Erythroblast (primary cell): ENCODE measurements around the gene CIB1.

Experiments
- DNase-seq, 2 experiments: peaks; one replicate each; lab custom pipeline; 2025; lab: John Stamatoyannopoulos, UW
- GATA1 ChIP-seq: IDR thresholded peaks from 2 replicates; pipeline ENCODE4 v1.6.1; 2011; ENCODE audit warnings: low read depth, mild to moderate bottlenecking, control low read depth, low read length, moderate library complexity
- POLR2A ChIP-seq: IDR thresholded peaks from 2 replicates; pipeline ENCODE4 v1.6.1; 2011; ENCODE audit warnings: mild to moderate bottlenecking, low read length

The CIB1 gene

GRCh38 chr15:90259524-90259923 is 25.8 kb upstream of the CIB1 start:
- no peak for DNase-seq
- TF ChIP-seq GATA1 = no peak
- TF ChIP-seq POLR2A = no peak

- DNase-seq = no peak
Observed at GRCh38 chr15:90257776-90258175, 24.0 kb upstream of the CIB1 start.

GRCh38 chr15:90249203-90249863 is 15.6 kb upstream of the CIB1 start, which contains the start of gene TTLL13:
TSS of gene TTLL13 (plus strand) at chr15:90249556. CDS start at chr15:90250631, 1,075 bp downstream.
- peak; percentile 88 to 93 for DNase-seq

More at GRCh38 chr15:90257776-90258175, 24.0 kb upstream of the CIB1 start:
- TF ChIP-seq POLR2A (no peak), GATA1 (no peak)

GRCh38 chr15:90248789-90249202 is 15.1 kb upstream of the CIB1 start:
- DNase-seq = peak in 1 of 2 experiments; percentile 38
- TF ChIP-seq GATA1 = no peak
- no peak for TF ChIP-seq POLR2A

More at GRCh38 chr15:90249203-90249863, 15.6 kb upstream of the CIB1 start, which contains the start of gene TTLL13:
- TF ChIP-seq GATA1 = no peak
- TF ChIP-seq POLR2A = no peak

GRCh38 chr15:90243943-90244639 is 10.3 kb upstream of the CIB1 start:
- no peak for DNase-seq

GRCh38 chr15:90241343-90242192 is 7.8 kb upstream of the CIB1 start:
- no peak for TF ChIP-seq POLR2A

More at GRCh38 chr15:90243943-90244639, 10.3 kb upstream of the CIB1 start:
- TF ChIP-seq GATA1 (no peak), POLR2A (no peak)

GRCh38 chr15:90240856-90241255 is 7.1 kb upstream of the CIB1 start:
- TF ChIP-seq GATA1 (no peak), POLR2A (no peak)
- no peak for DNase-seq

More at GRCh38 chr15:90241343-90242192, 7.8 kb upstream of the CIB1 start:
- peak; percentile 48 to 66 for DNase-seq

GRCh38 chr15:90239371-90239770 is 5.6 kb upstream of the CIB1 start:
- peak; percentile 59 to 68 for DNase-seq
- TF ChIP-seq POLR2A = no peak
- no peak for TF ChIP-seq GATA1

GRCh38 chr15:90234096-90234988 is 601 bp upstream of the CIB1 start, which contains the start of gene GDPGP1:
TSS of gene GDPGP1 (plus strand) at chr15:90234209. CDS start at chr15:90240909, 6,700 bp downstream.
- no peak for DNase-seq
- TF ChIP-seq POLR2A (peak; percentile 41), GATA1 (no peak)

- DNase-seq = peak in 1 of 2 experiments; percentile 71
- no peak for TF ChIP-seq POLR2A
- no peak for TF ChIP-seq GATA1
Observed at GRCh38 chr15:90232941-90233386, 777 bp downstream of the CIB1 start.

GRCh38 chr15:90232196-90232595 is 1.5 kb downstream of the CIB1 start:
- DNase-seq = no peak
- TF ChIP-seq POLR2A (no peak), GATA1 (no peak)
